ENCODE measurements around the gene COL18A1.
"Not testable (repeated sequence)": the region's sequence is repeated elsewhere in the genome, so short reads cannot be mapped to it uniquely, and the experiment has no call there.

Gene COL18A1

DNA sequence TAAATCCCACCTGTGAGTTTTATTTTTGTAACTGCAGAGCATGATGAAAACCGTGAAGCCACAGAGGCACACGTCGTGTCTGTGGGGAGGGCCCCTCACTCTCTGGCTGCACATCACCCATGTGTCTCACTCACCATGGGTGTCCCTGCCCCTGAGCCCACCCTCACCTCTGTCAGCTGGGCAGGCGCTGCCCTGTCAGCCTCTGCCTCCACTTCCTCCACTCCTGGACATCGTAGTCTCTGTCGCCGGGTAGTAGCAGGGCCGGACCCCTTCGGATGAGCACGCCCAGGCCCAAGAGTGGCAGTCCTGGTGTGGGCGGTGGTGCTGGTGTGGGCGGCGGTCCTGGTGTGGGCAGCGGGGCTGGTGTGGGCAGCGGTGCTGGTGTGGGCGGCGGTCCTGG lies 37.3 kb downstream of the COL18A1 start:
- no peak overlapping the region for H3K4me3 ChIP-seq (ENCODE audit: low read length)
- H3K4me2 ChIP-seq (ENCODE audit: low read length), result no peak overlapping the region
- H3K4me1 ChIP-seq (ENCODE audit: low read length), result no peaks in the 10 kb centered on the region
- no peak overlapping the region for H3K9ac ChIP-seq (ENCODE audit: low read length)
- H4K20me1 ChIP-seq (ENCODE audit: insufficient read depth, low read length), result no peaks in the 10 kb centered on the region
- no peaks in the 10 kb centered on the region for H3K27me3 ChIP-seq (ENCODE audit: low read depth, low read length)
- no peak for TF ChIP-seq EZH2phosphoT487 (IDR thresholded peaks at IDR 0.05; ENCODE audit: low read depth)
- TF ChIP-seq, protein P1, sequence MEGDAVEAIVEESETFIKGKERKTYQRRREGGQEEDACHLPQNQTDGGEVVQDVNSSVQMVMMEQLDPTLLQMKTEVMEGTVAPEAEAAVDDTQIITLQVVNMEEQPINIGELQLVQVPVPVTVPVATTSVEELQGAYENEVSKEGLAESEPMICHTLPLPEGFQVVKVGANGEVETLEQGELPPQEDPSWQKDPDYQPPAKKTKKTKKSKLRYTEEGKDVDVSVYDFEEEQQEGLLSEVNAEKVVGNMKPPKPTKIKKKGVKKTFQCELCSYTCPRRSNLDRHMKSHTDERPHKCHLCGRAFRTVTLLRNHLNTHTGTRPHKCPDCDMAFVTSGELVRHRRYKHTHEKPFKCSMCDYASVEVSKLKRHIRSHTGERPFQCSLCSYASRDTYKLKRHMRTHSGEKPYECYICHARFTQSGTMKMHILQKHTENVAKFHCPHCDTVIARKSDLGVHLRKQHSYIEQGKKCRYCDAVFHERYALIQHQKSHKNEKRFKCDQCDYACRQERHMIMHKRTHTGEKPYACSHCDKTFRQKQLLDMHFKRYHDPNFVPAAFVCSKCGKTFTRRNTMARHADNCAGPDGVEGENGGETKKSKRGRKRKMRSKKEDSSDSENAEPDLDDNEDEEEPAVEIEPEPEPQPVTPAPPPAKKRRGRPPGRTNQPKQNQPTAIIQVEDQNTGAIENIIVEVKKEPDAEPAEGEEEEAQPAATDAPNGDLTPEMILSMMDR (IDR thresholded peaks at IDR 0.05; ENCODE audit: low read depth, low read length), result no peak
- H3K36me3 ChIP-seq (replicated peaks; ENCODE audit: low read depth, low read length), result no peaks in the 10 kb centered on the region
- H3K9me3 ChIP-seq (ENCODE audit: insufficient read depth, low read length), result no peaks in the 10 kb centered on the region
- H3K79me2 ChIP-seq (ENCODE audit: low read length), result no peaks in the 10 kb centered on the region
- no peak overlapping the region for H2AFZ ChIP-seq (ENCODE audit: low read depth, low read length)
- no peak overlapping the region for H3K27ac ChIP-seq (ENCODE audit: low read length)

DNA sequence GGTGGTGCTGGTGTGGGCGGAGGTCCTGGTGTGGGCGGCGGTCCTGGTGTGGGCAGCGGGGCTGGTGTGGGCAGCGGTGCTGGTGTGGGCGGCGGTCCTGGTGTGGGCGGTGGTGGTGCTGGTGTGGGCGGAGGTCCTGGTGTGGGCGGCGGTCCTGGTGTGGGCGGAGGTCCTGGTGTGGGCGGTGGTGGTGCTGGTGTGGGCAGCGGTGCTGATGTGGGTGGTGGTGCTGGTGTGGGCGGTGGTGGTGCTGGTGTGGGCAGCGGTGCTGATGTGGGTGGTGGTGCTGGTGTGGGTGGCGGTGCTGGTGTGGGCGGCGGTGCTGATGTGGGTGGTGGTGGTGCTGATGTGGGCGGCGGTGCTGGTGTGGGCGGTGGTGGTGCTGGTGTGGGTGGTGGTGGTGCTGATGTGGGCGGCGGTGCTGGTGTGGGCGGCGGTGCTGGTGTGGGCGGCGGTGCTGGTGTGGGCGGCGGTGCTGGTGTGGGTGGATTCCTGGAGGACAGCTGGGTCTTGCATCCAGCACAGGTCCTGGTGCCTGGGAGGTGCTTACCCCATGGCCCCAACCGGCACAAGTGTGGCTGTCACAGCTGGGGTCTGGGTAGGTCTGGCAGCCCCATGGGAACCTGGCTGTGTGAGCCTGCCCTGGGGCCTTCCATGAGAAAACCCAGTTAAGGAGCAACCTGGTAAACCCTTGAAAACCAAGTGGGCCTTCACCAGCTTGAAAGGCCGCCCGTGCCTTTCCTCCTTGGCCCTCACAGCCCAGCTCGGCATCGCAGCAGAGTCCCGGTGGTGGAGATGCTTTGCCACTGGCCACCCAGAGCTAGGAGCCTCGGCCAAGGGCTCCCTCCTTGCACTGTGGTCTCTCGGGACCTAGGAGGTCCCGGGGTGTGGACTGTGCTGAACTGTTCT lies 38.0 kb downstream of the COL18A1 start:
- H3K9ac ChIP-seq (ENCODE audit: low read length); H3K4me2 ChIP-seq (ENCODE audit: low read length); H4K20me1 ChIP-seq (ENCODE audit: insufficient read depth, low read length); H3K4me3 ChIP-seq (ENCODE audit: low read length); H3K27me3 ChIP-seq (ENCODE audit: low read depth, low read length); H3K4me1 ChIP-seq (ENCODE audit: low read length); H3K36me3 ChIP-seq (replicated peaks; ENCODE audit: low read depth, low read length); H3K79me2 ChIP-seq (ENCODE audit: low read length); H2AFZ ChIP-seq (ENCODE audit: low read depth, low read length); H3K9me3 ChIP-seq (ENCODE audit: insufficient read depth, low read length); H3K27ac ChIP-seq (ENCODE audit: low read length): not testable (repeated sequence)

DNA sequence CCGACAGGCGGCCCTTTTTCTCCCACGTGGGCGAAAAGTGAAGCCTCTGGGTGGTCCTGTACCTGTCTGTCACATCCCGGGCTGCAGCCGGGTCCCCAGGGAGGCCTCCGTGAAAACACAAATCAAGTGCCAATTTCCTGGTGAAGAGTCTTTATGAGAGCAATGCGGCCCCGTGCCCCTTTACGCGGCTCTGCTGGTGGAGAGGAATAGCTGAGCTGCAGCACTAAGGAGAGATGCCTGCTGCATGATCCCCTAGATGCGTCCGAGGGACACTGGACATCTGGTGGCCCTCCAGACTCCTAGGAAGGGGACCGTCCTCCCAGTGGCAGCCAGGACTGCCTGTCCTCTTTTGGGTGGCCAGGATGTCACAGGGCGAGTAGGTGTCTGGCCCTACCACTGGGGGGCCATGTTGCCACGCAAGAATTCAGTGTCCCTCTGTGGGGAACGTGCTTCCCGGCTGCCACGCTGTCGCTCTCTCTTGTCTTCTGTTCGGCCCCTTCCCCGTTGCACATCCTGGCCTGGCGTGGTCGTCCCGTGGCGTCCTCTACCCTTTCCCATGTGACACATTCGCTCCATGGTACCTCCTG lies 38.7 kb downstream of the COL18A1 start:
- no peak overlapping the region for H3K9ac ChIP-seq (ENCODE audit: low read length)
- H3K27ac ChIP-seq (ENCODE audit: low read length), result no peak overlapping the region
- no peaks in the 10 kb centered on the region for H3K27me3 ChIP-seq (ENCODE audit: low read depth, low read length)
- H3K9me3 ChIP-seq (ENCODE audit: insufficient read depth, low read length), result no peaks in the 10 kb centered on the region
- H4K20me1 ChIP-seq (ENCODE audit: insufficient read depth, low read length), result no peaks in the 10 kb centered on the region
- no peaks in the 10 kb centered on the region for H3K79me2 ChIP-seq (ENCODE audit: low read length)
- H3K4me3 ChIP-seq (ENCODE audit: low read length), result no peak overlapping the region
- H2AFZ ChIP-seq (ENCODE audit: low read depth, low read length), result no peak overlapping the region
- no peaks in the 10 kb centered on the region for H3K4me1 ChIP-seq (ENCODE audit: low read length)
- H3K36me3 ChIP-seq (replicated peaks; ENCODE audit: low read depth, low read length), result no peaks in the 10 kb centered on the region
- TF ChIP-seq, protein P1 (IDR thresholded peaks at IDR 0.05; ENCODE audit: low read depth, low read length), result no peak
- TF ChIP-seq EZH2phosphoT487 (IDR thresholded peaks at IDR 0.05; ENCODE audit: low read depth), result no peak
- no peak overlapping the region for H3K4me2 ChIP-seq (ENCODE audit: low read length)

DNA sequence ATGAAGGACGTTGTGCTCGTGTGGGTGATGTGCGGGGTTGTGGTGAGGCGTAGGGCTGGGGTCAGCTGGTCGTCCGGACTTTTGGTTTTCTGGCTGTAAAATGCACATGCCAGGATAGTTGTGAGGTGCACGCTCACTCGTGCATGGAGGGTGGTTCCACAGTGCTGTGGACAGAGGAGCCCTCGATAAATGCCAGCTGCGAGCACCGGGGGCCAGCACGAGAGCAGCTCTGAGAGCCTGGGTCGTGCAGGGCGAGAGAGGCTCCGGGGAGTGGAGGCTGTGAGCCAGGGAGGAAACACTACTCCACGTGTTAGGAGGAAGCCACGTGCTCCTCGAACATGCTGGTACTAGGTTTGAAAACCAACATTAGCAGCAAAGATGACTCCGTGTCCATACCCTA lies 39.4 kb downstream of the COL18A1 start:
- Histone ChIP-seq H3K4me2 (ENCODE audit: low read length) (no peak overlapping the region), H3K9ac (ENCODE audit: low read length) (no peak overlapping the region), H3K27ac (ENCODE audit: low read length) (no peak overlapping the region), H3K27me3 (ENCODE audit: low read depth, low read length) (no peaks in the 10 kb centered on the region), H3K79me2 (ENCODE audit: low read length) (no peaks in the 10 kb centered on the region), H3K4me1 (ENCODE audit: low read length) (no peaks in the 10 kb centered on the region), H2AFZ (ENCODE audit: low read depth, low read length) (no peak overlapping the region), H3K9me3 (ENCODE audit: insufficient read depth, low read length) (no peaks in the 10 kb centered on the region), H4K20me1 (ENCODE audit: insufficient read depth, low read length) (no peaks in the 10 kb centered on the region), H3K4me3 (ENCODE audit: low read length) (no peak overlapping the region), H3K36me3 (replicated peaks; ENCODE audit: low read depth, low read length) (no peaks in the 10 kb centered on the region)
- TF ChIP-seq, protein P1 (IDR thresholded peaks at IDR 0.05; ENCODE audit: low read depth, low read length), result no peak
- TF ChIP-seq EZH2phosphoT487 (IDR thresholded peaks at IDR 0.05; ENCODE audit: low read depth), result no peak

Data from OCI-LY3 (cell line).